Astrocyte (in vitro differentiated cells and primary cell): ENCODE results near the gene CHN2. TPM values are rescaled to one million over a fixed set of nuclear protein-coding genes. Genes with fewer than 3 reads are reported as not detected.

Source experiments
- DNase-seq: peaks from one replicate; pipeline ENCODE4 v3.0.0-alpha.2; 2010; ENCODE audit warnings: low read depth
- FAIRE-seq: peaks from 2 replicates; lab custom pipeline; 2011; peaks lifted over from hg19 to GRCh38; lab: Jason Lieb, UNC
- H2AFZ ChIP-seq: 2 replicates; pipeline ENCODE4 v1.6.0; 2012; ENCODE audit warnings: low read depth, low read length, inconsistent platforms
- H3K27ac ChIP-seq: 2 replicates; pipeline ENCODE4 v1.5.1; 2011; ENCODE audit warnings: low read depth, low read length, inconsistent platforms
- H3K27me3 ChIP-seq: 2 replicates; pipeline ENCODE4 v1.6.0; 2011; ENCODE audit warnings: low read length, inconsistent platforms; ENCODE audit not compliant: insufficient read depth
- H3K36me3 ChIP-seq: 2 replicates; pipeline ENCODE4 v1.5.1; 2011; ENCODE audit warnings: low read length, inconsistent platforms; ENCODE audit not compliant: insufficient read depth
- H3K4me1 ChIP-seq: 2 replicates; pipeline ENCODE4 v1.5.1; 2011; ENCODE audit warnings: low read length, inconsistent platforms; ENCODE audit not compliant: insufficient read depth
- H3K4me2 ChIP-seq: 2 replicates; pipeline ENCODE4 v1.6.0; 2012; ENCODE audit warnings: low read length, inconsistent platforms
- H3K4me3 ChIP-seq: 2 replicates; pipeline ENCODE4 v1.5.1; 2011; ENCODE audit warnings: low read depth, mild to moderate bottlenecking, low read length, inconsistent platforms; ENCODE audit not compliant: insufficient read depth
- H3K79me2 ChIP-seq: 2 replicates; pipeline ENCODE4 v1.6.0; 2012; ENCODE audit warnings: mild to moderate bottlenecking, low read length, inconsistent platforms; ENCODE audit not compliant: insufficient read depth
- H3K9ac ChIP-seq: 2 replicates; pipeline ENCODE4 v1.6.0; 2012; ENCODE audit warnings: mild to moderate bottlenecking, low read length, inconsistent platforms
- H3K9me3 ChIP-seq: 2 replicates; pipeline ENCODE4 v1.5.1; 2012; ENCODE audit warnings: low read depth, mild to moderate bottlenecking, low read length, inconsistent platforms; ENCODE audit not compliant: insufficient read depth
- H4K20me1 ChIP-seq: 2 replicates; pipeline ENCODE4 v1.6.0; 2012; ENCODE audit warnings: low read length, inconsistent platforms; ENCODE audit not compliant: insufficient read depth
- H3K27ac Mint-ChIP-seq: one replicate; pipeline ENCODE4 v1.8.0; 2021; ENCODE audit warnings: mild to moderate bottlenecking, mixed read lengths; ENCODE audit not compliant: unreplicated experiment
- H3K27me3 Mint-ChIP-seq: one replicate; pipeline ENCODE4 v1.8.0; 2021; ENCODE audit warnings: low read depth, mixed read lengths; ENCODE audit not compliant: unreplicated experiment
- H3K36me3 Mint-ChIP-seq: one replicate; pipeline ENCODE4 v1.8.0; 2021; ENCODE audit warnings: low read depth, mixed read lengths; ENCODE audit not compliant: unreplicated experiment
- H3K4me1 Mint-ChIP-seq: one replicate; pipeline ENCODE4 v1.8.0; 2021; ENCODE audit warnings: low read depth, mixed read lengths; ENCODE audit not compliant: unreplicated experiment
- H3K4me3 Mint-ChIP-seq: one replicate; pipeline ENCODE4 v1.8.0; 2021; ENCODE audit warnings: mild to moderate bottlenecking, moderate library complexity, mixed read lengths; ENCODE audit not compliant: unreplicated experiment
- H3K9me3 Mint-ChIP-seq: one replicate; pipeline ENCODE4 v1.8.0; 2021; ENCODE audit warnings: mild to moderate bottlenecking, mixed read lengths; ENCODE audit not compliant: unreplicated experiment
- EZH2 ChIP-seq: IDR thresholded peaks from 2 replicates; pipeline ENCODE4 v1.6.1; 2012; ENCODE audit warnings: mild to moderate bottlenecking, low read length, inconsistent platforms; ENCODE audit not compliant: insufficient read depth
- total RNA-seq: library from RNA; stranded (reverse); gene quantifications from 2 replicates; pipeline ENCODE4 v1.2.1, GENCODE V29; 2021
- TF ChIP-seq, protein P1 (sequence below): IDR thresholded peaks from 2 replicates; pipeline ENCODE4 v1.5.1; 2011; ENCODE audit warnings: low read depth, mild to moderate bottlenecking, inconsistent platforms, low read length, moderate library complexity; ENCODE audit not compliant: insufficient read depth

CHN2 gene
- total RNA-seq, 1 donor from 2014 or later, result 2.5 TPM

GRCh38 chr7:29315892-29316270, 121.3 kb downstream of the CHN2 start:
- DNase-seq (no peak), FAIRE-seq (no peak)
- Histone ChIP-seq H3K4me2 (no peak overlapping the region), H2AFZ (no peak overlapping the region), H3K4me3 (no peak overlapping the region), H4K20me1 (no peaks in the 10 kb centered on the region), H3K9ac (no peak overlapping the region), H3K79me2 (no peaks in the 10 kb centered on the region), H3K36me3 (no peaks in the 10 kb centered on the region), H3K27me3 (peaks cover 44% of the 10 kb centered on the region), H3K27ac (no peak overlapping the region), H3K4me1 (no peaks in the 10 kb centered on the region), H3K9me3 (no peaks in the 10 kb centered on the region)
- no peaks in the 10 kb centered on the region for H3K9me3 Mint-ChIP-seq
- no peaks in the 10 kb centered on the region for H3K36me3 Mint-ChIP-seq
- no peaks in the 10 kb centered on the region for H3K4me1 Mint-ChIP-seq
- H3K27me3 Mint-ChIP-seq, result peaks cover 18% of the 10 kb centered on the region
- TF ChIP-seq, protein P1, sequence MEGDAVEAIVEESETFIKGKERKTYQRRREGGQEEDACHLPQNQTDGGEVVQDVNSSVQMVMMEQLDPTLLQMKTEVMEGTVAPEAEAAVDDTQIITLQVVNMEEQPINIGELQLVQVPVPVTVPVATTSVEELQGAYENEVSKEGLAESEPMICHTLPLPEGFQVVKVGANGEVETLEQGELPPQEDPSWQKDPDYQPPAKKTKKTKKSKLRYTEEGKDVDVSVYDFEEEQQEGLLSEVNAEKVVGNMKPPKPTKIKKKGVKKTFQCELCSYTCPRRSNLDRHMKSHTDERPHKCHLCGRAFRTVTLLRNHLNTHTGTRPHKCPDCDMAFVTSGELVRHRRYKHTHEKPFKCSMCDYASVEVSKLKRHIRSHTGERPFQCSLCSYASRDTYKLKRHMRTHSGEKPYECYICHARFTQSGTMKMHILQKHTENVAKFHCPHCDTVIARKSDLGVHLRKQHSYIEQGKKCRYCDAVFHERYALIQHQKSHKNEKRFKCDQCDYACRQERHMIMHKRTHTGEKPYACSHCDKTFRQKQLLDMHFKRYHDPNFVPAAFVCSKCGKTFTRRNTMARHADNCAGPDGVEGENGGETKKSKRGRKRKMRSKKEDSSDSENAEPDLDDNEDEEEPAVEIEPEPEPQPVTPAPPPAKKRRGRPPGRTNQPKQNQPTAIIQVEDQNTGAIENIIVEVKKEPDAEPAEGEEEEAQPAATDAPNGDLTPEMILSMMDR, result no peak
- TF ChIP-seq EZH2, result no peak
- no peak overlapping the region for H3K4me3 Mint-ChIP-seq
- no peak overlapping the region for H3K27ac Mint-ChIP-seq

DNA sequence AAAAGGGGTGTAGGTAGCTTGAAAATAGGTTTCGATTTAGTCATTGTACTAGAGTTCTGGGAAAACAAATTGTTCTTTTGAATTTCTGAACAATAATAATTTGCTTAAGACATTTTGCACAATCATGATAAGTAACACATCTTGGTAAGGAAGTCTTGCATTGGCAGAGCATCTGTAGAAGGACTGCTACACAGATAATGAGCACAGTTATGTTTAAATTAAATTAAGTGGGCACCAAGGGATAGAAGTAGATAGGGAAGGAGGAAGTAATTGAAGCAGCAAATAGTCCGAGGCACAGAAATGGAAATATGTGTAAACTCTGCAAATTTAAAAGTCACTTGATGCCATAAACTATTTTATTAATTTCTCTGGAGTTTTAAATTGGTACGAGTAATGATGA, 122.4 kb downstream of the CHN2 start:
- no peaks in the 10 kb centered on the region for H3K9me3 Mint-ChIP-seq
- no peak for TF ChIP-seq EZH2
- TF ChIP-seq, protein P1, result no peak

DNA sequence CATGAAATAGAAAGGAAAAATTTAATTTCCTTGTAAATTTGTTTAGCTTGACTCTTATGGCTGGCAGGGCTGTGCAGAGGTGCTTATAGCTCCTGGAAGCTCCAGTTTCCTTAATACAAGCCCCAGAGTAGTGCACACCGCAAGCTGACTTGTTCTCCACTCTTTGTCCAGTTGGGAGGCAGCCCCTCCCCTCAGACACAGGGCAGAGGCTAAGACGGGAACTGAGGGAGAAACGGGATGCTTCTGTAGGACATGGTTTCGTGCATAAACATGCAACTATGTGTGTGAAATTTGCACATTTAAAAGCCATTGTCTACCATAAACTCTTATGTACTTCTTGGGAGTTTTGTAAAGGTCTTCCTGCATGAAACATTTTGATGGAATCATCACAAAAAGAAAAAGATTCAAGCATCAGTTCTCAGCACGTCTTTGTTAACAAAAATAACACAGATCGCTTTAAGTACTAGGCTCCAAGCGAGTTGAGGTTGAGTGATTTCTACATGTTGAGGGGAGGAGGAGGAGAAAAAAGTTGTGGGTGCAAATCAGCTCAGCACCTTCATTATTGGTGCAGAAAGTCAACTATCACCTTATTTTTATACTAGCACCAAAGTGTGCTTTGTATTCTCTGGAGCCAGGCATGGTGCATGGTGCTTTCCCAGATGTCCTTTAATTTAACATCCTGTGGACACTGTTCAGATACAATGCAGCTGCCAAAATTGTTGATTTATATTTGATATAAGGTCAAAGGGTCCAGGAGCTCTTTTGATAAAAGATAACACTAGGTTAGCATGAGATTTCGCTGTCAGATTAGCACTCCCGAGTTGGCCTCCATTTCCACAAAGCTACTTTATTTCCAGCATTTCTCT, 124.5 kb downstream of the CHN2 start:
- no peak for FAIRE-seq

More for the DNA sequence above, 122.4 kb downstream of the CHN2 start:
- no peak overlapping the region for H3K27ac ChIP-seq
- no peak overlapping the region for H2AFZ ChIP-seq
- FAIRE-seq (no peak), DNase-seq (no peak)
- no peak overlapping the region for H3K9ac ChIP-seq
- H3K27me3 Mint-ChIP-seq, result peaks cover 15% of the 10 kb centered on the region
- peaks cover 37% of the 10 kb centered on the region for H3K27me3 ChIP-seq
- H3K27ac Mint-ChIP-seq, result no peak overlapping the region
- H3K4me3 Mint-ChIP-seq, result no peak overlapping the region
- no peaks in the 10 kb centered on the region for H3K36me3 ChIP-seq
- no peaks in the 10 kb centered on the region for H3K4me1 ChIP-seq
- no peaks in the 10 kb centered on the region for H3K36me3 Mint-ChIP-seq
- no peaks in the 10 kb centered on the region for H4K20me1 ChIP-seq
- no peaks in the 10 kb centered on the region for H3K79me2 ChIP-seq
- no peak overlapping the region for H3K4me3 ChIP-seq
- H3K4me2 ChIP-seq, result no peak overlapping the region
- H3K9me3 ChIP-seq, result no peaks in the 10 kb centered on the region
- H3K4me1 Mint-ChIP-seq, result no peaks in the 10 kb centered on the region

More for the DNA sequence above, 124.5 kb downstream of the CHN2 start:
- Mint-ChIP-seq H3K36me3 (no peaks in the 10 kb centered on the region), H3K27me3 (peaks cover 12% of the 10 kb centered on the region), H3K4me1 (no peaks in the 10 kb centered on the region), H3K9me3 (no peaks in the 10 kb centered on the region), H3K4me3 (no peak overlapping the region), H3K27ac (no peak overlapping the region)
- TF ChIP-seq, protein P1, result no peak
- TF ChIP-seq EZH2, result no peak
- Histone ChIP-seq H2AFZ (no peak overlapping the region), H3K9ac (no peak overlapping the region), H3K9me3 (no peaks in the 10 kb centered on the region), H3K79me2 (no peaks in the 10 kb centered on the region), H3K4me2 (no peak overlapping the region), H3K27me3 (peaks cover 25% of the 10 kb centered on the region), H3K36me3 (no peaks in the 10 kb centered on the region), H4K20me1 (no peaks in the 10 kb centered on the region), H3K4me3 (no peak overlapping the region), H3K4me1 (no peaks in the 10 kb centered on the region), H3K27ac (no peak overlapping the region)
- DNase-seq, result no peak
